ENCODE results near the gene MMAA.

The MMAA gene

GRCh38 chr4:145602129-145602760, 16.9 kb upstream of the MMAA start:
- DNase-seq (ENCODE audit: insufficient read length, low spot score) (no peak), FAIRE-seq (no peak)
- TF ChIP-seq, protein P1, sequence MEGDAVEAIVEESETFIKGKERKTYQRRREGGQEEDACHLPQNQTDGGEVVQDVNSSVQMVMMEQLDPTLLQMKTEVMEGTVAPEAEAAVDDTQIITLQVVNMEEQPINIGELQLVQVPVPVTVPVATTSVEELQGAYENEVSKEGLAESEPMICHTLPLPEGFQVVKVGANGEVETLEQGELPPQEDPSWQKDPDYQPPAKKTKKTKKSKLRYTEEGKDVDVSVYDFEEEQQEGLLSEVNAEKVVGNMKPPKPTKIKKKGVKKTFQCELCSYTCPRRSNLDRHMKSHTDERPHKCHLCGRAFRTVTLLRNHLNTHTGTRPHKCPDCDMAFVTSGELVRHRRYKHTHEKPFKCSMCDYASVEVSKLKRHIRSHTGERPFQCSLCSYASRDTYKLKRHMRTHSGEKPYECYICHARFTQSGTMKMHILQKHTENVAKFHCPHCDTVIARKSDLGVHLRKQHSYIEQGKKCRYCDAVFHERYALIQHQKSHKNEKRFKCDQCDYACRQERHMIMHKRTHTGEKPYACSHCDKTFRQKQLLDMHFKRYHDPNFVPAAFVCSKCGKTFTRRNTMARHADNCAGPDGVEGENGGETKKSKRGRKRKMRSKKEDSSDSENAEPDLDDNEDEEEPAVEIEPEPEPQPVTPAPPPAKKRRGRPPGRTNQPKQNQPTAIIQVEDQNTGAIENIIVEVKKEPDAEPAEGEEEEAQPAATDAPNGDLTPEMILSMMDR (IDR thresholded peaks at IDR 0.05; ENCODE audit: insufficient read depth, missing control alignments) = no peak

- TF ChIP-seq, protein P1 (IDR thresholded peaks at IDR 0.05; ENCODE audit: insufficient read depth, missing control alignments) = no peak
- DNase-seq (ENCODE audit: insufficient read length, low spot score) = no peak
- no peak for FAIRE-seq
These were observed 13.2 kb upstream of the MMAA start for GRCh38 chr4:145605941-145606340.

GRCh38 chr4:145609481-145610427, 9.4 kb upstream of the MMAA start:
- TF ChIP-seq, protein P1 (IDR thresholded peaks at IDR 0.05; ENCODE audit: insufficient read depth, missing control alignments) = peak; percentile 82
- no peak for DNase-seq (ENCODE audit: insufficient read length, low spot score)
- peak; percentile 92 for FAIRE-seq

GRCh38 chr4:145613566-145614232, 5.5 kb upstream of the MMAA start:
- no peak for FAIRE-seq
- DNase-seq (ENCODE audit: insufficient read length, low spot score) = no peak

GRCh38 chr4:145614233-145614610, 5.0 kb upstream of the MMAA start:
- TF ChIP-seq, protein P1 (IDR thresholded peaks at IDR 0.05; ENCODE audit: insufficient read depth, missing control alignments) = no peak
- no peak for DNase-seq (ENCODE audit: insufficient read length, low spot score)
- no peak for FAIRE-seq

More at GRCh38 chr4:145613566-145614232, 5.5 kb upstream of the MMAA start:
- TF ChIP-seq, protein P1 (IDR thresholded peaks at IDR 0.05; ENCODE audit: insufficient read depth, missing control alignments) = no peak

DNA sequence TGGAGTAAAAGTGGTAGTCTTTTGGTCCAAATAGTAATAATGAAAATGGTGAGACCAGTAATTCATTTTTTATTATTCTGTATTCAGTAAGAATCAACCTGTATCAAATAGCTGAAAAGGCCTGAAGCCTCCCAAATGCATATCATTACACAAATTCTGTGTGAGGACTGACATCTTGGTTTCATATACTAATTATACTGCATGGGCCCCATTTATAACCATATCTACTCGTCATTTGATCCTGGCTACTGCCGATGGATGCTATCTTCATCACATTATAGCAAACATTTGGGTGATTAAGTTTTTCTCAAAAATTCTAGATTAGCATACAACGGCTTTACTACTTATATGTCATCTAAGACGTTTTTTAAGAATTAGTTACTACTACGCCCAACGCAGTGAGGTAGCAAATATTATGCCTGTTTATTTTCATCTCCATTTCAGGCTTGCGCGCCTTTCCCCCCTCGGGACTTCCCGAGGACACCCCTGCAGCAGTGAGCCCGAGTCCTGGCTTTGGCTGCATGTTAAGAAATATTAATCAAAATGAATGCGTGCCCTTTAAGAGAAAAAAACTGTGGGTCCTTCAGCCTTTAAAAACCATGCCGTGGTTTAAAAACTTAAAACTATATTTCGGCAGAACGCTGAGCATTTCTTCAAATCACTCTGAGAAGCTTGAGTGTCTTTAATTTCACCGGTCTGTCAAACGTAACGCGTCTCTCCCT, 814 bp upstream of the MMAA start:
- TF ChIP-seq, protein P1 (IDR thresholded peaks at IDR 0.05; ENCODE audit: insufficient read depth, missing control alignments) = no peak
- FAIRE-seq (peak; percentile 41), DNase-seq (ENCODE audit: insufficient read length, low spot score) (no peak)
